IPS-NIHi11 (cell line): ENCODE data around the gene NCKAP5.

Source experiments
- DNase-seq: peaks from one replicate; pipeline ENCODE4 v3.0.0; 2012; ENCODE audit warnings: mixed read lengths, low spot score

The NCKAP5 gene

DNA sequence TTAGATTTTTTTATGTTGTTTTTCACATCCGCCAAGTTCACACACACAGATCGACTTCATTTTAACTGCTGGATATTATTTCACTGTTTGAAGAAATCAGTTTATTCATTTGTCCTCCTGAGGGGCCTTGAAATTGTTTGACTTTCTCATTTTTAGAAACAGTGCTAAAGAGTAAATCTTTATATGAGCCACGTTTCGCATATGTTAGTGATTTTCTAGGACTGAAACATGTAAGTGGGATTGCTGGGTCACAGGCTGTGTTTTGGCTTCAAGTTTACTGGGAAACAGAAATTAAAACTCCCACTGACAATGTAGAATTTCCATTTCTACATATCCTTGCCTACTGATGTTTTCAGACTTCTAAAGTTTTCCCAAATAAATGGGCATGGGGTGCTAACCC is 363.8 kb downstream of the NCKAP5 start:
- DNase-seq = no peak

DNA sequence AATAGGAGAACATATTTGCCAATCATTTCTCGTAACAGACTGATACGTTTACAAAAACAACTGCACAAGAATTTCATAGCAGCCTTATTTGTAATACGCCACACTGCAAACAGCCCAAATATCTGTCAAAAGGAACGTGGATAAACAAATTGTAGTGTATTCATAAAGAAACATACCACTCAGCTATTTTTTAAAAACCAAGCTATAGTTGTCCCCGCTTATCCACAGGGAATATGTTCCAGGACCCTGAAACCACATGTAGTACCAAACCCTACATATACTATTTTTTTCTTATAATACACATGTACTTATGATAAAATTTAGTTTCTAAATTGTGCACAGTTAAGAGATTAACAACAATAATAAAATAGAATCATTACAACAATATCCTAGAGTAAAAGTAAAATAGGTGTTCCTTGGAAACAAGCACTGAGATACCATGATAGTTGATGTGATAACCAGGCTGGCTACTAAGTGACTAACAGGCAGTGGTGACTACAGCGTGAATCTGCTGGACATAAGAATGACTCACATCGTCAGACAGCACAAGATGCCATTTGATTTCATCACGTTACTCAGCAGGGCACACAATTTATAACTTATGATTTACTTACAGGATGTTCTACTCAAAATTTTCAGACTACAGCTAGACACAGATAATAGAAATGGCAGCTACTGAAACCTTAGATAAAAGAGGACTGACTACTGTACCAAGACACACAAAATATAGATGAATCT is 367.4 kb downstream of the NCKAP5 start:
- DNase-seq = no peak

DNA sequence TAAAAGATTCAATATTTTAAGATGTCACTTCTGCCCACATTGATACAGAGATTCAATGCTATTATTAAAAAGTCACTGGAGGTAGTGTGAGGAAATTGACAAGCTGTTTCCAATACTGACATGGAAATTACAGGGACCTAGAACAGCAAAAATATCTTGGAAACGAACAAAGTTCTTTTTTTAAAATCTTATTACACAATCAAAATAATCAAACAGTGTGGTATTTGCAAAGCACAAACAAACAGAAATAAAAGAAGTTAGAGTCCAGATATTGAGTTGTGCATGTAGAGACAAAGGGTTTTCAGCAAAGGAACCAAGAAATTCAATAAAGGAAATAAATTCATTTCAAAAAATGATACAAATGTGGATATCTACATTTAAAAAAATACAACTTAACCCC is 369.6 kb downstream of the NCKAP5 start:
- no peak for DNase-seq

DNA sequence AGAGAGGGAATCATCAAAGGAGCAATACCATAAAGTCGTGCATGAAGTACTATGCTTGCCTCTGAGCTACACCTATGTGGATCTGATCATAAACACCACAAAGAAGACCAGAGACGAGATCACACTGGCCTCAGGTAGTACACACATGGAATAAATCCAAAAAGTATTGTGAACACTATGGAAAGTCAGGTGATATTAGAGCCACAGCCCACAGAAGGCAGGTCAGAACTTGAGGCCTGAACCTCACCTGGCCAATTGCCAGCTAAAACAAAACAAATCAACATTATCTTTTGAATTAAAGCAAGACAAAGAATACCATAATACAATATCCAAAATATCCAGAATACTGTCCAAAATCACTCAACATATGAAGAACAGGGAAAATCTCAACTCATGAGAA is 371.1 kb downstream of the NCKAP5 start:
- no peak for DNase-seq

DNA sequence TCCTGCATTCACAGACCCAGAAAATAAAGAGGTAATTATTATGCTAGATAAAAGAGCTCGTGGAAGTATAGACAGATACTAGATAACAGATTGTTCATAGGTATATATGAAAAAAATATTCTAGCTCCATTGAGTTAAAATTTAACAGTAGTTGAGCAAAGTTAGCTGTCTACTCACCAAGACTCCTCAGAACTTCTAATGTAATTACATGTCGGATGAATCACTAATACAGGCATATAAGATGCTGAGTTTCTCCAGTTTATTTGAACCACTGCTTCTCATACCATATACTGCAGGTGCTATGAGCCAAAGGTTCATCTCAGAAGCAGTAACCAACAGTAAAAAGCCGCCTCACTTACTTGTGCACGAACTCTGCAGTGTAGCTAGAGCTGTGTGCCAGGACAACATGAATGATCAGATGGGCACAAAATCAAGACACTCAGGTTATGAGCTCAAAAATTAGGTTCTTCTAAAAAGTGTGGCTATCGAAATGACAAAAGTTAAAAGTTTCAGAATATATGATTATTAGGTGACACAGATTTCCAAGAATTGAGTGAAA is 373.4 kb downstream of the NCKAP5 start:
- DNase-seq = no peak

DNA sequence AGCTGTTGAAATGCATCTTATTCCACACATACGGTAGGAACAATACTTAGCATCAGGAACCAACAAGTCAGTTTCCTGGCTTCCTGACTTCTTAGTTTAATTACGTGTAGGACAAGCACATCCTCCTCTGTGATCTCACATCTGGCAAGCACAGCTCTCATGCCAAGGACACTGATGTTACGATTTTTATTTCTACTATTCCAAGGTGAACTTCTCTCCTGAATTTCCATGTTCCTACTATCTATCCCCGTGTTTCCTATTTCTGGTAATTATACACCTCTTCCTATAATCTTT is 374.0 kb downstream of the NCKAP5 start:
- no peak for DNase-seq

DNA sequence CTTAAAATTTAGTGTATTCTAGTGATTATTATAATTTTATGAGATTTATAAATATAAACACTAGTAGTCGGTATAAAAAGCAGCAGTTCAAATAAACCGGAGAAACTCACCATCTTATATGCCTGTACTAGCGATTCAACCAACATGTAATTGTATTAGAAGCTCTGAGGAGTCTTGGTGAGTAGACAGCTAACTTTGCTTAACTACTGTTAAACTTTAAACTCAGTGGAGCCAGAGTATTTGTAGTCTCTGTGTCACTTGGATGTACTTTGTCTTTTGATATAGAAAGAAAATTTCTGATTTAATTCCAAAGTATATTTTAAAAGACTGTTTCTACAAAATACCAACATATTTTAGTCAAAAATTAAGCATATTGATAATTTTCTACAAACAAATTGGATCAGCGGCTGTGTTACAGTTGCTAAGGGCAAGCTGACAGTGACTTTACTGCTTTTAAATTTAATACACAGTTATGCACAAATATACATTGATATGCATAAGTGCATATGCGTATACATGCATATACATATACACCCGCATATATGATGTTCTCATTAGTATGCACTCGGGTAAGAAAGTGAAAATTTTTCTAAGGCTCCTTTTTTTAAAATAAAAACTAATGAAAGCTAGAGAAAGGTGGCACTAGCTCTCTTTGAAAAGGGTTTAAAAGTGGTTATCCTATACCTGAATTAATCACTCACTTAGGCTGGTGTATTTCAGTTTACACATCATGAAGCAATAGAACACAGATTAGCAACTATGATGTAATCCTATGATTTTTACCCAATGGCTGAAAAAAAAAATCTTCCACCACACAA is 374.5 kb downstream of the NCKAP5 start:
- DNase-seq = no peak

DNA sequence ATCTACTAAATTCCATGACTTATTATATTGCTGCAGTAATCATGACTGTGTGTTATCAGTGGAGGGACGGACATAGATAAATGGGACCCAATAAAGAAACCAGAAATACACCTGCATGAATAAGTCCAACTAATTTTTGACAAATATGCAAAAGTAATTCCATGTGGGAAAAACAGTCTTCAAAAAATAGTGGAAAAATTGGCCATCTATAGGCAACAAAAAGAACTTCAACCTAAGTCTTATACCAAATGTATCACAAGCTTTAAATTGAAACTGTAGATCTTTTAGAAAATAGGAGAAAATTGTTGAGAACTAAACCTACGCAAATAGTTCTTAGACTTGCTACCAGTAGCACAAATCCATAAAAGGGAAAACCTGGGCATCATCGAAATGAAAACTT is 376.2 kb downstream of the NCKAP5 start:
- no peak for DNase-seq

DNA sequence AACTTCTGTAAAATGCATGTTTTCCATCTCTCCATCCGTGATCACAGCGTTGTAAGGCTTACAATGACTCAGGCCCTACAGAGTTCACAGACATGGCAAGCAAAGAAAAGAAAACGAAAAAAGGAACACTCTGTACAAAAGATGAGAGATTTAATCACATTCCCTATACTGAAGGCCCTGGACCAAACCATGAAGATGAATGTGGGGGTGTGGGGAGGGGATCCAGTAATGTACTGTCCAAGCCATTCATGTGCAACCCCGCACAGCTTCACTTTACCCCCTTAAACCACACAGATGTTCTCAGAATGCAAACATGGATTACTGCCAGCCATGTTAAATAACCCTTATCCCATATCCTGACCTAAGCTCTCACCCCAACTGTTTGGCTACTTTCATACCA is 391.1 kb downstream of the NCKAP5 start:
- no peak for DNase-seq

DNA sequence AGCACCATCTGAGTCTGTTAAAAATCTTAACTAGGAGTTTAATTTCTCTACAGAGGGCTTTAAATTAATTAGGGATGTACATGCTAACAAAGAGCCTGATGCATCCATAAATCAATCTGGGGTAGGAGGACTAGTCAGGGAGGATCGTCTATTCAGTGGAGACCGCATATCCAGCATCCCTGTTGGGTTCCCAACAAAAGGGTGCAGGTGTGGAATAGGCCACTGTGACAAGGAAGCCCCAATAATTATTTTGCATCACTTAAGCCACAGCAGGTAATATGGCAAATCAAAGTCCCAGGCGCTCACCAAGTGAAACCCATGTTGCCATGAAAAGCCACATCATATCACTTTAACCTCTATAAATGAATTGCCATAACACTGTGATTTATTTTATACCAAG is 392.3 kb downstream of the NCKAP5 start:
- DNase-seq = no peak

DNA sequence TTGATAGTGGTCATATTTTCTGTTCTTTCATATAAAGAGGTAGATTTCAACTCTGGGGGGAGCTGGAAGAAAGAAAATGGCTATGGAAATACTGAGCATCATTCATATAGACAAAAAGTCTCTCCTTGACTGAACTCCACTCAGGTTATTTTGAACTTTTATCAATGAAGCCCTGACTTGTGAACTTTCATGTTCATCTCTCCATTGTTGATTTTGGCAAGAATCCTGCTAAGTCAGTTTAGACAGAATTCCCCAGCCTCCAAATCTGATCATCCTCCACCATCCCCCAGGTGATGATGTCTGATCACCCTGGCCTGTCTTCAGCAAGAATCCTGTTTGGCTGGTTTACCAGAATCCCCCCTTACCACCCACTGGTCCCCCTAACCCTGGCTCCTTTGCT is 395.0 kb downstream of the NCKAP5 start:
- DNase-seq = no peak

DNA sequence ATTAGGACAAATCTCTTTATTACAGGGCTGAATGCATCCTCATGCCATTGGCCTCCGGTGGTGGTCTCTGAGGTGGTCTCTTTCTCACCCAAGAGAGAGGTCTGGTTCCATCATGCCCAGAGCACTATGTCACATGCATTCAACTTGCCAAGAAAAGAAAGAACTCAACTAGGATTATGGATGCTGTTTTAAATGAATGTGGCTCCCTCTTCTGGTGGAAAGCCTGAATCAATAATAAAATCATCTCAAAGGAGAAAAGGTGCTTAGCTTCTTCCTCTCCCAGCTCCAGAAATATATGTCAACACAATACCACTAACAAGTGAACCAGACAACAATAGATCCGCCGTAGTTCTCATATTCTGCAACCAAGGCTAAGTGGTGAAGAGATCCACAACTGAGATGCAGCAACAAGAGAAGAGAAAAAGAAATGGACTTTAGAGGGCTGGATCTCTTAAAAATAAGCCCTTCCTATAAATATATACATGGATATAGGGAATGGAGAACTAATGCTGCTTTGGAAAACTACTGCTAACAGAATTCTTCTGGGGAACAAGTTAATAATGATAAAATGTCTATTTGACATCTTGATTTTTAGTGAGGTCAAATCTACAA is 396.8 kb downstream of the NCKAP5 start:
- peak; percentile 32 for DNase-seq

DNA sequence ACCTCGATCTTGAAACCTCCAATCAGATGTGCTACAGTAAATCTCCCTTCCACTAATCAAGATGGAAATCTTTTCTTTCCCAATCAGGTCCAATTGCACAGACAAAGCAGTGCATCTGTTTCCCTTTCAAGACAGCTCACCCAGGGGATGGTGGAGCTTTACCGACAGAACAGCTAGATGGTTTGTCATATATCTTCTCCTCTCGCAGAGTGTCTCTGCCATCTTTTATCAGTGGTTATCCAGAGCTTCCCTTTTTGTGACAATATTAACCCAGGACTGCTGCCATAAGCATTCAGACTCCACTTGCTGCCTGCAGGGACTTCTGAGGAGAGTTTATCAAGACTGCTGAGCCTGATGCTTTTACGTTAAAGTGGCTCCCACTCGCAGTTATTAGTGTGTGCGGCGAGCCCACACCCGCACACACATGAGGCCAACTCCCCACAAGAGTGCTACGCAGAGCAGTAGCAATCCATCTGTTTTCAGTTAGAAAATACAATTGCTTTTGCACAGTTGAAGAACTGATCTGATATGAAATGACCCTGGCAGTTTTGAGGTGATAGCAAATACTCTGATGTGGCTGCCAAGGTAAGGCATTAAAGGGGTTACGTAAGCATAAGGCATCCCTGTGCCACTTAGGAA is 398.9 kb downstream of the NCKAP5 start:
- no peak for DNase-seq

DNA sequence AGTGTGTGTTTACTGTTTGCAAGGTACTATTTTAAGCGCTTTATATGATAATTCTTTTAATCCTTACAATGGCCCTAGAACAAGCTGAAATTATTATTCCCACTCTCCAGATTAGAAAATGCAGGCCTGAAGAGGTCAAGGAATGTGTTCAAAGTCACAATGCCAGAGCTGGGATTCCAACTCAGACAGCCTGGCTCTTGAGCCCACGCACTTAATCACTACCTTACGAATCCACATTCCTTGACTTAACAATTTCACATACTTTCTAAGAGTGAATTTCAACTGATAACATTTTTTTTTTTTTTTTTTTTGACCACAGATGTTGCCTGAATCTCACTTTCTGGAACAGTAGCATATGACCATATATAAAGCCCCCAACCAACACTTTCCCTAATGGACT is 400.3 kb downstream of the NCKAP5 start:
- DNase-seq = no peak

DNA sequence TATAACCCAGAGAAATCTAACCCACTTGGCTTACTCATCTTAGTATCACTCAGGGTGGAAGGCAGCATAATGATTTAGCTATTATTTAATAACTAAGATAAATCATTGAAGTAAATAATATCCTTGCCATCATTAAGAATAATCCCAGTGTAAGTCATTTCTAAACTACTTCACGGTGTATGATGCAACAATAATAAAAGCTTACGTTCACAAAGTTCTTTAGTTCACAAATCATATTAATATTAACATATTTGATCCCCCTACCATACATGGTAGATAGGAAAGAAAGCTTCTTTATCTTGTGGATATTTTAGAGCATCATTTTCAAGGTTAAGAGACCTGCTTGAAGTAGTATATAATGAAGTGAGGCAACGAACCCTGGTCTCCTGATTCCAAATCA is 401.0 kb downstream of the NCKAP5 start:
- DNase-seq = no peak

DNA sequence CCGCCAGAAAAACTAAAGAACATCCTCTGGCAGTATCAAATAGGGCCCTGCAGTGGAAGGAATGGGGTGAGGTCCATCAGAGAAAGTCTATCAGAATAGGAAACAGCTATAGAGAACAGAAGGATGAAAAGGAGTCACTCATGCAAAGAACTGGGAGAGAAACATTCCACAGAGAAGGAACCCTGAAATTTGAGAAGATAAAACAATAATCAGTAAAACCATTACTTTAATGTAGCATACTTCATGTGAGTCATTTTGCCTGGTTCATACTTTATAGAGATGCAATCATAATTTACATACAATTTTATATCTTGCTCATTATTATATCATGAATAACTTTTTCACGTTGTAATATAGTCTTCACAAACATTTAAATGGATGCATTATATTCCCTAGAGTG is 402.2 kb downstream of the NCKAP5 start:
- no peak for DNase-seq

DNA sequence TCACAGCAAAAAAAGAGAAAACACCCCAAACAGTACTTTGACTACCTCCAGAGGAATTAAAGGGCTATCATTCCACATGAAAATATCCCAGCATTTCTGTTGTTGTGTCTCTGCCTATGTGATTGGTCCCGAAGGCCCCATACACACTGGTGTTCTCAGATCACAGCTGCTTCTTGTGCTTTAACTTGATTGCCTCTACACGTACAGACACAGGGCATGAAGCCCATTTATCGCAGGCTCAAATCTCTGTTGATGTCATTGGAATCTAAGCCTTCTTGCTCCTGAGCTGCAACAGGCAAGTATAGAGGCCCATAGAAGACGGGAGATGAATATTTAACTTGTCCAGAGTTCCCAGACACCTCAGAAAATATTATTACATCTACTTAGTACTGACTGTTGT is 405.2 kb downstream of the NCKAP5 start:
- DNase-seq = no peak

DNA sequence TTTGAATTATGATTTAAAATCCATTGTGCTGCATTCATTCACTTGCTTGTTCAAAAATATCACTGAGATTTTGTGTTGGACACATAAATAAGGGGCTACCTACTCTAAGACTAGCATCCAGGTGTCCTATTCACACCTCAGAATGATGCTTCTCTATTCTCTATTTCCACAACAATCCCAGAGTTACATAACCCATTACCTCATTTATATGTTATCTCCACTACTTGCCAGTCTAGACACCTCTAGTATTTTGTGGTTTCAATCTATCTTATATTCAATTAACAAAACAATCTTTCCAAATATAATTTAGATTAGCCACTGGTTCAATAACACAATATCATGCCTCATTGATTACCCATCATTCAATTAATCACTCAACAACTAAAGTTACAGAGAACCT is 409.8 kb downstream of the NCKAP5 start:
- no peak for DNase-seq

DNA sequence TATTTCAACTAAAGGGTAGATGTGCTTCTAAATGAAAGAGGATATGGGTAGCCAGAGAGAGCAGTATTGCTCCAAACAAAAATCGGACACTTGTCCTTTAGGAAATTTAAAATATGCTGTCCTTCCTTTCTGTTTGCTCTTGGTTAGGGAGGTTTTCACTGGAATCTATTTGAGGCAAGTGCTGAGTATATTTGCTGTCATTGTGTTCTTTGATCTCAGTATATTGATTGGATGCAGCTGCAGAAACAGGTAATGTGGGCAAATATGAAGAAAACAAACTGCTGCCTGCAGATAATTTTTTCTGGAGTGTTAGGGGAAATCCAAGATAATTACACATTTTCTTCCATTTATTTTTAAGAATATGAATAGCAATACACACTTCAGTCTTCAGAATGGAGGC is 410.2 kb downstream of the NCKAP5 start:
- no peak for DNase-seq

DNA sequence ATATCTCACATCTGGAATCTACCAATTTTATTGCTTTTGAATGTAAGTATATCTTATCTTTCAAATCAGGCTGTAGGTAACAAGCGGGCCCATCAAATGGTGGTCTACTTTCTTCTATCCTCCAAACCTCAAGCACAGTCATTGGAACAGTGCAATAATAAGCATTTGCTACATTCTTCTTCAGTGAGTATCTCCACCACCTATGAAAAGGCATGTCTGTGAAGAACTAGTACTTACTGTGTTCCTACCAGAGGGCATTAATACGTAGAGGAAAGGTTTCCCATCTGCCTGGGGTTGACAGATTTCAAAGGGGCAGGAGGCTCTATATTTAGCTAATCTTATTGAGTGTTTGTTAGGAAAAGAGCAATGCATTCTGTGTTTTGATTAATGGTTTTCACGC is 411.1 kb downstream of the NCKAP5 start:
- DNase-seq = no peak

DNA sequence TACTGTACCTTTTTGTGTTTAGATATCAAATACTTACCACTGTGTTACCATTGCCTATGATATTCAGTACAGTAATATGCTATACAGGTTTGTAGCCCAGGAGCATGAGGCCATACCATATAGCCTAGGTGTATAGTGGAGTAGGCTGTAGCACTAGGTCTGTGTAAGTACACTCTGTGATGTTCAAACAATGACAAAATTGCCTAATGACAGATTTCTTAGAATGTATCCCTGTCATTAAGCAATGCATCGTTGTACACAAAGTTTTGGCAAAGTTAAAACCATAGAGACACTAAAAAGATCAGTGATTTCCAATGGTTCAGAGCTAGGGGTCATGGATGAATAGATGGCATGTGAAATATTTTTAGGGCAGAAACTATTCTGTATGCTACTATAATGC is 415.5 kb downstream of the NCKAP5 start:
- no peak for DNase-seq

DNA sequence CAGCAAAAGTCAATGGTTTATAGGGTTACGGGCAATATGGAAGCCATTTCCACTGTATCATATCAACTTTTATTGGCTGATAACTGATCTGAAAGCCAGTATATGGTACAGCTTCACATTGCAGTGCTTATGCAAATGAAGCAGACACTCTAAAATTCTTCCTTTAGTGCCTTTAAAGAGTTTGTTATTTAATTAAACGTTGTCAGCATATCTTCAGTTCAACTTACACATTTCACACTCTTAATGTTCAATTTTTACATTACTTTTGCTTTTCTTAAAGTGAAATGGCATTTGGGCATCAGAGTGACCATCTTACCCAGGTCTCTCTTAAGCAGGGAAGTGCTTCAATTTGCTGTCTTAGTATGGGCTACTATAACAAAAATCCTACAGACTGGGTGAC is 420.1 kb downstream of the NCKAP5 start:
- DNase-seq = no peak

DNA sequence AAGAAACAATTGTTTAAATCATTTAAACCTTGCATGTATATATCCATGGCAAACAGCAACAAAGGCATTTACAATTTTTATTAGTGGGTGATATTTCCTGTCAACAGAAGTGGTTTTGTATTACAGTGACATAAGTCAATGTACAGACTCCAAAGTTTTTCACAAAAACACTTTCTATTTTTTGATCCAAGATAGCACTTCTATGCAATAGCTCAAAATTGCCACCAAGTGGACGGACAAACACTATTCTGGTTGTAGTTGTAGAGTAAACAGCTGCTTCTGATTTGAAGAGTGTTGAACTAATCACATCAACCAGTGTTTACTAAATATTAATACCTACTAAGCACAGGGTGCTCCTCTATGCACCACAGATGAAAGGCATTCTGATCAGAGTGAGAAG is 421.4 kb downstream of the NCKAP5 start:
- no peak for DNase-seq
